NCI-H226 (cell line): ENCODE data around the gene CAMTA2.
A peak's percentile ranks its signal among the peaks of the same experiment; 100 is the strongest.
"Not testable (repeated sequence)": the region's sequence is repeated elsewhere in the genome, so short reads cannot be mapped to it uniquely, and the experiment has no call there.

ENCODE experiments used
- DNase-seq: peaks from one replicate; pipeline ENCODE4 v3.0.0-alpha.2; 2015

Gene CAMTA2

GRCh38 chr17:4926577-4927335, 60.7 kb downstream of the CAMTA2 start:
- not testable (repeated sequence) for DNase-seq

- DNase-seq, result no peak
These were observed 66.2 kb downstream of the CAMTA2 start for GRCh38 chr17:4921320-4921719.

- peak; percentile 60 for DNase-seq
These were observed 67.0 kb downstream of the CAMTA2 start for GRCh38 chr17:4920351-4921048.

- no peak for DNase-seq
These were observed 67.9 kb downstream of the CAMTA2 start for GRCh38 chr17:4919511-4920047.
